T-helper 1 cell (primary cell): ENCODE measurements around the gene ENHO.

ENCODE experiments used
- DNase-seq, 5 donors: peaks; one replicate each; pipeline ENCODE4 v3.0.0-alpha.2; 2012 to 2020
- total RNA-seq, 4 donors: gene quantifications; one replicate each; lab custom pipeline; 2026; lab: John Stamatoyannopoulos, UW

Gene ENHO
- total RNA-seq = 0 to 0.30 (median 0.19) reads per million in 4 donors

DNA sequence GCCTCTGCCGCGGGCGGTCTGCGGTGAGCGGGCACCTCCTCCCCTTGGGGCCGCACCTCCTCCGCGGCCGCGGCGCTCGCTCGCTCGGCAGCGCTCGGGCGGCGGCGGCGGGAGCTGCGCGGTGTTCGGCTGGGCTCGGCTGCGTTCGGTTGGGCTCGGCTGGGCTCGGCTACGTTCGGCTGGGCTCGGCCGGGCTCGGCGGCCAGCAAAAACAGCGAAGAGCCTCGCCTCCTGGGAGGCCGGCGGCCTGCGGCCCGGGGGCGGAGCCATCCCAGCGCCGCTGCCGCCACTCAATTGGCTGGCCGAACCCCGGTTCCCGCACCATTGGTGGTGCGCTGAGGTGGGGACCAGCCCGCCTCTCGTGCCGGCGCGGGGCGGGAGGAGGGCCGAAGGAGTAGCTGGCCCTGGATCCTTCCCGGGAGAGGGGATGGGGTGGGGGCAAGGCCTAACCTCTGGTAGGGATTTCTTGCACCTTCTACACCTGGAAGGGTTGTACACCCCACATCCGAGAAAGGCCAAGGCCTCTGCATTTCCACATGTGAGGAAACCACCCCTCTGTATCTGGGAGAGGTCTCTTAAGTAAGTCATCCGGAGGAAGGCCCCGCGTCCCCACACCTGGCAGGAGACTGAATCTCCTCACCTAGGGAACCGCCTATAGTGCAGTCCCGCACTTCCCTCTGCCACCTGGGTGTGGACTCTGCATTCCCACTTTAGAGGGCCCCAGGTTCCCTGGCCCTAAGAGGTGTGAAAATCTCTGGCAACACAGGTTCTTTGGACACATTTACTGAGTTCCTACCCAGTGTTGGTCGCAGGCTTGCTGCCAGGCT is at the start of gene ENHO:
Gene ENHO, minus strand, starts transcription at position 20 of the 827 bp plus-strand sequence. CDS start 1,295 bp downstream, outside the sequence.
- DNase-seq = peak; percentile 76 to 90 (median 82)

DNA sequence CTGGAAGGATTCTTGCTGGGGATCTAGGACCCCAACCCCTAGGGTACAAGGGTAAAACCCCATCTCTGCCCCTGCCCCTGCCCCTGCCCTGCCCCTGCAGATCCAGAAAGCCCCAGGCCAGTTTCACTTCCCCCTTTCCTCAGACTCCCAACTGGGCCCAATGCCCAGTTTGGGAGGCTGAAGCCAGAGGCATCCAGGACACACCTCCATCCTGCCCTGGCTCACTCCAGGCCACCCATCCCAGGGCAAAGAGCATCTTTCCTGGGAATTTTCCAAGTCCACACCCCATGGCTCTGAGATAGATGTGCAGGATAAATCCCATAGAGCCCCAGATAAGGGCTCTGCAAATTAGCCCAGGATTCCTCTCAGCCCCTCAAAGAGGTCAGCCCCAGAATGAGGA is 49.3 kb upstream of the ENHO start:
- no peak for DNase-seq

DNA sequence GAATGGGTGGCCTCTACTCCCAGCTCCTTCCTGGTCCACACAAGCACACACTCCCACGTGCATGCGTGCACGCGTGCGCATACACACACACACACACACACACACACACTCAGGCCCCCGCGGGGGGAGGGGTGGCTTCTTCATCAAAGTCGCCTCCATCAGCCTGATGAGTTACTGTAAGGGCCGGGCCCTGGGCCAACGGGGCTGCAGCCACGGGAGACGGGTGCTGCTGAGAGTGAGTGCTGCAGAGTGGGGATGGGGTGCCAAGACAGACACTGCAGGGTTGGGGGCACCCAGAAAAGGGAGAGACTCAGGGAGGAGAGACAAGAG is 48.7 kb upstream of the ENHO start:
- DNase-seq = no peak

DNA sequence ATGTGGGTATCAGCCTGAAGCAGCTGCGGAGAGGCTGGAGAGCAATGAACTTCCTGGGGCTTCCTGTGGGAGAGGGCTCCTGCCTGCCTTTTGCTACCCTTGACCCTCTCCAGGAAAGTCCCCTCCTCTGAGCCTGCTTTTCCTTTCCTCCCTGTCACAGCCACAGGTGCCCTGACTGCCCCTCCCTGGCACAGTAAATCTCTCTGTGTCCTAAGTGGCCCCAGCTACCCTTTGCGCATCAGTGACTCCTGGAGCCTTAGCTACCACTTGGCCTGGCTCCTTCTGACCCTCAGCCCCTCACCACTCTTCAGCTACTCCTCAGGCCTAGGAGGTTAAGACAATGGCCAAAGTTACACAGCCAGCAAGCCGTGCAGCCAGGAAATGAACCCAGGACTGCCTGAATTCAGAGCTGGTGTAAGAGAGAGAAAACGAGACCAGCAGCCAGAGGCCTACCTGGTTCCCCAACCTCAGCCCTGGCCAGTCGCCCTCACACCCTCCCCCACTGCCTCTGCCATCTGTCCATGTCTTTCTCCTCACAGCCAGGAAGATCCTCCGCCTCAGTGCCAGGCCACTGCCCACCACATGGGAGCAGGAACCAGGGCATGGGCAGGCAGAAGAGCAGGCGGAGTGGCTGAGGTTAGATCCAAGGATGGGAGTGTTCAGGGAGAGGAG is 48.2 kb upstream of the ENHO start:
- no peak for DNase-seq

DNA sequence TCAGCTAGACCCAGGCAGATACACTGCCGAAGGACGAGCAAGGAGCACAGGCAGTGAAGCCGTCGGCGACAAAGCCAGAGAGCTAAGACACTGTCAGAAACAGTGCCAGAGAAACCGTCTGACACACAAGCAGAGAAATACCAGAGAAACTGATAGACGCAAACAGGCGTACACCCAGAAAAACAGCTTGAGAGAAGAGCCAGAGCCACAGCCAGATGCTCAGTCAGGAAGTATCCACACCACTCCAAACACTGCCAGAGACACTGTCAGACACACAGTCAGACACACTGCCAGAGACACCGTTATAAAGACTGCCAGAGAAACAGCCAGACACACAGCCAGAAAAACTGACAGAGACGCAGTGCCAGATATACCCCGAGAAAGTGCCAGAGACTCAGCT is 47.6 kb upstream of the ENHO start:
- DNase-seq = no peak

DNA sequence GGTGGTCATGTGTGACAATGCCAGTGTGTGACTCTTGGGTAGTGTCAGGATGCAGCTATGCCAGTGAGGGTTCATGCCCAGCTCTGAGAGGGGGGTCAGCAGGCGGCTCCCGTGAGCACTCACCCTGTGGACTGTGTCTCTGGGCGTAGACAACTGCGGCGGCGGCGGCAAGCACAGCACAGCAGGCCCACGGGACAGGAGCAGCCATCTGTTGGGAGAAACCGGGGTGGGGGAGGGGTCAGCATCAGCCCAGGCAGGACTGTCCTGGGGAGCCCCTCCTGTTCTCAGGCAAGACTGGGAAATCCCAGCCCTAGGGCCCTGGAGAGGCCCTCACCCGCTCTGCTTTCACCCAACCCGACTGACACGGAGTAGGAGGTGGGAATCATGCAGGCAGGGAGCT is 46.0 kb upstream of the ENHO start:
- no peak for DNase-seq

DNA sequence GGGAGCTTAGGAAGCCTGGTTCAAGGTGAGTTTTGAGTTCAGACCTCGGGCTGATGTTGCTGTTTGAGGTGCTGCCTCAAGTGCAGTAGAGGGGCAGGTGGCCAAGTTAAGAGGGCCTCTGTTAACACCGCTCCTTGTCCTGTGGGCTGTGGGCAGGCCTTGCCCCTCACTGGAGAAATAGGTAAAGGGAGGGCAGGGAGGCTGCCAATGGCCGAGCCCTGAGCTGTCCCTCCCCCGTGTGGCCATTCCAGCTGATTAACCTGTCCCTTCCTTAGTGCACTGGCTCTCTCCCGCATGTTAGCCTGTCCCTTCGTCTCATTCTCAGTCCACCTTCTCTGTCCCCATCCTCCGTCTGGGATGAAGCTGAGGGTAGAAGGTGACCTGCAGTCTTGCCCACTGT is 45.3 kb upstream of the ENHO start:
- DNase-seq = no peak

DNA sequence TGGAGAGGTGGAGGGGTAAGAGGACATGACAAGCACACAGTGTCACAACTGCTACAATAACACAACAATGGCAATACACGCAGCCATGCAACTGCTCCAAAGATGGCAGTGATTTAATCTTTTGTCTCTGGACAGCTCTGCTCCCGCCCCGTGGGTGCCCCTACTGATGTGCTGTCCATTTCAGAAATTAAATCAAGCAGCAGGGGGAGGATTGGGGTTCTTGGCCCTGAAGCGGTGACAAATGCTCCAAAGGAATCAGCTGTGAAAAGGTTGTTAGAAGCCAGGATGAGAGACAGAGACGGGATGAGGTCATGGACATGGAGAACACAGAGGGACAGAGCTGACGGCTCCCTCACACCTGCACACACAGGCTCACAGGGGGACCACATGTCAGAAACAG is 44.2 kb upstream of the ENHO start:
- no peak for DNase-seq

DNA sequence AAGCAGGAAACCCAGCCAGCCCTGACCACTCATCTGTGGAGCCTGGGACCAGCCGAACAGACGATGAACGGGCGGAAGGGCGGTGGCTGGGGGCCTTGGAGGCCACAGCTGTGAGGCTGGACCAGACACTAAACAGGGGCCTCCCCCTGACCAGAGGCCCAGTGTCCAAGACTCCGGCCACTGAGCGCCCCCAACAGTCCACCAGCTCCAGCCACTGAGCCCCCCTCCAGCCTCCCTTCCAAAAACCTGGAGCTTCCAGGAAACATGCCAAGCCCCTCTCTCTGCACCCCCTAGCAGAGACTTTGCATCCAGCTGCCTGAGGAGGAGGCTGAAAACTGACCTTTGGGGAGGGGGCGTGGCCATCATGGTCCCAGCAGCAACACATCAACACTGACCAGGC is 43.5 kb upstream of the ENHO start:
- DNase-seq = no peak

DNA sequence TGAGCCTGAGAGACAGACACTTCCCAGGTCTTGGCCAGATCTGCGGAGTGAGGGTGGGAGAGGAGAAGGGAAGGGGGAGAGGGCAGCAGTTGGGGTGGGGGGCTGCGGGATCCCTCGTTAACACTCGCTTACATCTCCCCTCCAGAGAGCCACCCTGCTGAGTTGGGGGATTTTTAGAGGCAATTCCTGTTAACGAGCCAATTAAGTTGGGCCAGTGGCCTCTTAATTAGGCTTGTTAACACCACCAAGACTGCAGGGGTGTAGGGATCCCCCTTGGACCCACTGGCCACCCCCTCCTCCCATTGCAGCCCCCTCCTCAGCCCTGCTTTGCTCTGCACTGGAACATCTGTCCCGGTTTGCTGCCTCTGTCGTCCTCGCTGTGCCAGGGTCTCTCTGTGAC is 43.1 kb upstream of the ENHO start:
- no peak for DNase-seq

DNA sequence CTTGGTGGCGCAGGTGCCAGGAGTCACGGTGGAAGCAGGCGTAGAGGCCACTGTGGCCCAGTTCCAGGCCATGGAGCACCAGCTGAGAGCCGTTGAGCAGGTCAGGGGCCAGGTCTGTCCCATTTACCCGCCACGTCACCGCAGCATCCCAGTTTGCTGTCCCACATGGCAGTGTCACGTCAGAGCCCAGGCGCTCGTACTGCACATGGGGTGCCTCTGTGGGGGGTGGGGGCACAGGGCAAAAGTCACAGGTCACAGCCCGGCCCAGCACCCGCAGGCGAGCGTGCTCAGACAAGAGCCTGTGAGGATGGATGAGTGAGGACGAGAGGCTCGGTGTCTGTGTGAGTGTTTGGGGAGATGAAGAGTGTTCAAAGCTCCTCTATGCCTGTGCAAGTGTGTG is 41.8 kb upstream of the ENHO start:
- no peak for DNase-seq

DNA sequence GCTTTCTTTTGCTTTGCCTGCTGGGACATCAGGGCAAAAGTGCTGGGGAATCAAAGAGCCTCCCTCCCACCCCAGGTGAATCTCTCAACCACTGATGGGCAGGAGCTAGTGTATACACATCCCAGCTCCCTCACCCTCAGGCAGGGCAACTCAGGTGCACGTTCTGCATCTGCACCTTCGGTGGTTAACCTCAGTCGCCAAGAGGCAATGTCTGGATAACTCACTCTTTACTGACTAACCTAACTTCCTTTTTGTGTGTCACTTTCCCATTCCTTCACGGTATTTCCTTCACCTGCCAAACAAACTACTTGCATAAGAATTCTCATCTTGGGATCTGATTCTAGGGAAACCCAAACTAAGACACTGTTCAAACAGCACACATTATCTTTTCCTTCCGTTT is 40.5 kb upstream of the ENHO start:
- DNase-seq = no peak

DNA sequence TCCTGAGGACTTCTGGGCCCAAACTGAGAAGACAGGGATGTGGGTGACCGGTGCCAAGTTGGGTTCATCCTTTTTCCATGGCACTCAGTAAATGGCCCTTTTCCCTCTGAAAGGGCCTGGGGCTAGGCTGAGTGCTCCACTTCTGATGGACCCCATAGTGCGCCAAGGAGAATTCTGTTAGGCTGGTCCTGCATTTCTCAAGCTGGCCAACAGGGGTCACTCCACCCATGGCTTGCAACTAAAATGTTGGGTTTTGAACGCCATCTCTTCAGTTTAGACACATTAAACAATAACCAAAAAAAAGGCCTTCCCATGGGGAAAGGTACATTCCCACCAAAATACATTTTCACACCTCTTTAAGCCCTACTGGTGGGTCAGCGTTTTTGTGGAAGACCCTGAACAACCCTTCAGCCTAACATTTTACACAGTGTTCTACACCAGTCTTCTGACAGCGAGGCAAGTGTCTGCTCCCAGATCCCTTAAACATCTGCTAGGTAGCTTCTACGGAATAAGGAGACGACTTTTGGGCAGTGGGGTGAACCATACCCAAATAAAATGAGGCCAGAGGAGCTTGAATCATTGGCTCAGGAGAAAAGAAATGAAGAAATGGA is 39.5 kb upstream of the ENHO start:
- DNase-seq = no peak

DNA sequence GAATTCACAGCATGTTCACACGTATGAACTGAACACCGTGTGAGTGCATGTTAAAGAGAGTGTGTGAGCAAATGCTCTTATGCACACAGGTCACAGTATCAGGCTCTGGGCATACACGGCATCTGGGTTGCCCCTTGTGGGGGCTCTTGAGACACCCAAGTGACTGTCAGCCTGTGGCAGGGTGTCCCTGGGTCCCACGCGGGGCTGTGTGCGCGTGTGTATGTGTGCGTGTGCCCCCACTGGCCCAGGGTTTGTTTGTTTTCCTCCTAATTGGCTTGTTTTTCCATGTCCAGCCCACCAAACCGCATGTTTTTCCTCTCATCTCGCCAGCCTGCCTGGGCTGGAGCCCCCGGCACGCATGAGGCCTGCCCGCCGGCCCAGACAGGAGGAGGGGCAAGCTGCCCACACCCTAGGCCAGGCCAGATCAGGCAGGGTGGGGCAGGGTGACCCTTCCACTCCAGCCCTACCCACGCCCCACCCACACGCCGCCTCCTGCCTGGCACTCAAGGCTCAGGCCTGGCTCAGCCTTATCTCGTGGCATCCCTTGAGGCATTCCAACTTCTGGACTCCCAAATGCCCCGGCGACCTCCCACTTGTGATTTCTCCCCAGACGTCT is 37.9 kb upstream of the ENHO start:
- no peak for DNase-seq

DNA sequence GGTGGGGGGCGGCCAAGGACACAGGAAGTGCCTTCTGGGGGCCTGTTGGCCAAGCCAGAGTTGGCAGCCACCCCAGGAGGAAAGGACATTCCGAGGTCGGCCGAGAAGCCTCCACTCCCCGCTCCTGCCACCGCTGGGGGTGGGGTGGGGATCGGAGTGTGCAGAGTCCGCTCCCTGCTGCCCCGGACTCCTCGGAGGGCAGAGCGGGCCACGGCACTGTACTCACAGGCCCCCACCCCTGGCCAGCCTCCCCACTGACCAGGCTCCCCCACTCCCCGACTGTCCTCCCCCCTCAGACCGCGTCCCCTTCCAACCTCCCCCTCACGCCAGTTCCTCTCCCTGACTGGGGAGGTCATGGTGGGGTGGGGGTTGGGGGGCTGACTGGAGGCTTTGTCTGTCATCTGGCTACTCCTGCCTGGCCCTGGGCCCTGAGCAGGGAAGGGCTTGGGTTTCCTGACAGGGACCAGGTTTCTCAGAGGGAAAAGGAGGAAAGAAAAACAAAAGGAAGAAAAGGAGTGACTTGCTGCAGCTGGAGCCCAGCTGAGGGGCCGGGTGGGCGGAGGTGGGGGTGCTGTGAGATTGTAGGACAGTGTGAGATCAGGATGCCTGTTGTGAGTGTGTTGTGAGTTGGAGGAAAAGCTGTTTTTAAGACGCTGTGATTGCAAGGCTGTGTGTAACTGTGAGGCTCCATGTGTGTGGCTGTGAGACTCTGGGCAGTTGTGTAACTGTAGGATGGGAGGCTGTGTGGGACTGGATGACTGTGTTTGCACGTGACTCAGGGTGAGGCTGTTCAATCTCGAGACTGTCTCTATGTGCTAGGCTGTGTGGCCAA is 37.0 kb upstream of the ENHO start:
- DNase-seq = no peak

DNA sequence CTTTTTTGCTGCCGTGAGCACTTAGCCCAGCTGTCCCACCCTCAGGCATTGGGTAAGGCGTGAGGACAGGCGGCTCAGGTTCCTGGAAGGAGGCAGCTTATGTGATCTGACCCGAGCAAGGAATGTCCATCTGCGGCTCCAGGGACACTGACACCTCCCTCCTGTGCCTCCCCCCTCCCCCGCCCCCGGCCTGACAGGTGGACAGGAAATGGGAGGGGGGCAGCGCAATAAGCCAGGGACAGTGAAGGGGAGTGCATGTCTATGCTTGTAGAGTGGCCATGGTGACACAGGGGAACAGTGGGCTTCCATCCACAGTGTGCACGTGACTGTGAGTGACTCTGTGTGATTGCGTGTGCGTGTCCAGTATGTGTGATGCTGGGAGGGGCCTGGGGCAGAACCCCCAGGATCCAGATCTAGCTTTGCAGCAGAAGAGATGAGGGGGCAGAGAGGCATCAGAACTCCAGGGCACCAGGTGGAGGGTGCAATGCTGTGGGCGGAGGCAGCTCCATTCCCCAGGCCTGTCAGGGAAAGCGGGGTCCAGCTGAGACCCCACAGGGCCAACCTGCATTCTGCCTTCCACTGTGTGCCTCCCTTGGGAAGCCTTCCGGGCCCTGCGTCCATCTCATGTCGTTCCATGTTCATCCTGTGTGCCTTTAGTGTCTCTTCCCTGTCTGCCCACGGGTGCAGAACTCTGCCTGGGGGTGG is 36.3 kb upstream of the ENHO start:
- DNase-seq = no peak

DNA sequence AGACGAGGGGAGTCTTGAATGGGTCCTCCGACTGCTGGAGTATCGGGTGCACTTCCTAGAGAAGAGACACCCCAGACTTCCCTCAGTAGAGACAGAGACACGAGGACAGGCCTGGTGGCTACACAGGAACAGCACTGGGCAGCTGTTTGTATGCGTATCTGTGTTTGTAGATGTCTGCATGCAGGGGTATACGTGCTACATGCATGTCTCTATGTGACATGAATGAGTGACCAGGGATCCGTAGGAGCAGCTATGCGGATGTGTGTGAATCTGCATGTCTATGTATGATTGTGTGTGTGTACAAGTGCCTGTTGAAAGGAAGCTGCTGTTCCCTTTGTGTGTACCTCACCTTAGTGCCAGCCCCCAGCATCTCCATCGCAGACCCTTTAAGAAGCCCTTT is 35.6 kb upstream of the ENHO start:
- no peak for DNase-seq

DNA sequence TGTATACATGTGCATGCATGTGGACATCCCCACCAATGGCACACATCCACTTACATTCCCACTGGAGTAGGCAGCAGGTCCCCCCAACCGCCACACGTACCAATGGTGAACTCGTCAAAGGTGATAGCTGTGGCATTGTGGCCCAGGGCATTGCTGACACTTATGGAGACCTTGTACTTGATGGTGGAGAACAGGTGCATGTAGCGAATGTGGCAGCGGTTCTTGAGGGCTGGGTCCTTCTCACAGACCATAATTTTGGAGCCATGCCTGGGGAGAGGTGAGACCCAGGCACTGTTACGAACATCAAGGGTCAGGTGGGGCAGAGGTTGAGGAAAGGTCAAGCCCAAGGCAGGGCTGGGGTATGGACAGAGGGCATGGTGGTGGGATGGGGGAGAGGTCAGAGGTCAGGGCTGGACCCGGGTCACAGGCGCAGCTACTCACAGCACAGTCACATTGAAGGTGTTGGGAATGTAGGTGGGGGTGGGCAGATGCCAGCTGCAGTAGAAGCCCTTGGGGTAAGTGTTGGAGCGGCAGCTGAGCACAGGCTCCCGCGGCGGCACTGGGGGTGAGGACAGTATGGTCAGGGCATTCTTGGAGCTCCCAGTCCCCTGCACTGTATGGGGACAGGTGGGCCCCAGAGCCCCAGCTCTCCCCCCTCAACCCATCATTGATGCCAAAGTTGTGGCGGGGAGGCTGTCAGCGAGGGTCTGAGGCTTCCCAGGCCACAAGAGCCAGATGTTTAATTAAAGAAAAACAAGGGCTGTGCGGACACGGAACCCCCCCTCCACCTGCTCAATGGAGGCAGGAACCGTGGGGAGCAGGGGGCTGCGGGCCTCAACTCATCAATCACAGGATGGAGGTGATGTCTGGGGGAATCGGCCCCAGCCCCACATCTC is 34.9 kb upstream of the ENHO start:
- no peak for DNase-seq

DNA sequence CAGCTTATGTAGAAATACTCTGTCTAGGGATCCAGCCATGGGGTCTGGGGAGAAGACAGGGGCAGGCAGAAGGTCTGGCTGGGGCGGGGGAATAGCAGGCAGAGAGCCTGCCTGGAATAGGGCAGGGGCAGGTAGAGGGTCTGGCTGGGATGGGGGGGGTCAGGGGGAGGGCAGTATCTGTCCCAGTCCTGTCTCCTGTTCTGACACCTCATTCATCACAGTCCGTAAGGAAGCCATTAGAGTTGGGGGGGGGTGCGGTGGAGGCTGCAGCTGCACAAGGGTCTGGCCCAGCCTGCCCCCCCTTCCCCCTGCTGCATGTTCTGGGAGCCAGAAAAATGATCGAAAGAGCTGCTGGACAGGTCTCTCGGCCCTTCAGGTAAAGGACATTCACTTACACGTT is 34.2 kb upstream of the ENHO start:
- no peak for DNase-seq

DNA sequence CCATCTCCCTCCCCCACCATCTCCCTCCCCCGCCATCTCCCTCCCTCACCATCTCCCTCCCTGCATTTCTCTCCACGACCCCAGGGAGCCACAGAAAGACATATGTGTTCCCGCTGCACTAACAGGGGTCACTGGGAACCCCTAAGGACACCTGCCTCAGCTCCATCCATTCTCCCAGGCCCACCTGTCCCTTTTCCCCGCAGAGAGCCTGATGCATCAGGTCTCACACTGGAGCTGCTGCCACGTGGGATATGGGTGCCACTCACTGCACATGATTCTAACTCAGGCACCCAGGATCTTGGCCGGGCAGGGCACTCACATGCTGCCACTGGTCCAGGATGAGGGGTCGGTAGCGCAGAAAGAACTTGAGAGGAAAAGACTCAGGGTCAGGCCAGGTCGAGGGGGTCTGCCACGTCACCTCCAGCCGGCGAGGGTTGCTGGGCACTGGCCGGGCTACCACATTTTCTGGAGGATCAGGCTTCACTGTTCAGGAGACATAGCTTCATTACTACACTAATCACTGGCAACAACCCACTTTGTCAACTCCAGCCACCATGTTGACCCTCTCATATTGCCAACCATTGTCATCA is 33.2 kb upstream of the ENHO start:
- DNase-seq = no peak

DNA sequence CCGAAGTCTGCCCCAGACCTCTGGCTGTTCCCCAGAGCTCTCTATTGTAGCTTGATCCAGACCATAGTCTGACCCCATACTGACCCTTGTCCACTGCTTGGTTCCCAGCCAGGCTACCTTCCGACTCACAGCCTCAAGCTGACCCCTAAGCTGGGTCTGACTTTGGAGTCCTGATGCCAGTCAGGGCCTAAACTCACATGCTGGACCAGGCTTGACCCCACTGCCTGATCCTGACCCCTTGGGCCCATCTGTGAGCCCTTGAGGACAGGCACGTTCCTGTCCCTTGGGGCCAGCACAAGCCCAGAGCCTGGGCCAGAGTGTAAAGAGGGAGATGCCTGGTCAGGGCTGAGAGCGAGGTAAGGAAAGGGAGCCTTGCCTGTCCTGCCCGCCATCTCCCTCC is 32.7 kb upstream of the ENHO start:
- no peak for DNase-seq
